ENCODE measurements around the gene BPIFA3. TPM values are rescaled to one million over a fixed set of nuclear protein-coding genes. Genes with fewer than 3 reads are reported as not detected.

BPIFA3 gene
- total RNA-seq, 1 donor from 2014 or later: not detected

- DNase-seq (ENCODE audit: low read depth, low spot score): no peak
These were observed 44.3 kb downstream of the BPIFA3 start for GRCh38 chr20:33261465-33261864.

GRCh38 chr20:33262658-33263065 lies 45.5 kb downstream of the BPIFA3 start:
- peak; percentile 13 for DNase-seq (ENCODE audit: low read depth, low spot score)

- no peak for DNase-seq (ENCODE audit: low read depth, low spot score)
These were observed 46.6 kb downstream of the BPIFA3 start for GRCh38 chr20:33263784-33264183.

- DNase-seq (ENCODE audit: low read depth, low spot score): no peak
These were observed 50.5 kb downstream of the BPIFA3 start for GRCh38 chr20:33267701-33268100.

- no peak for DNase-seq (ENCODE audit: low read depth, low spot score)
These were observed 55.2 kb downstream of the BPIFA3 start for GRCh38 chr20:33272155-33272873.

- DNase-seq (ENCODE audit: low read depth, low spot score): no peak
These were observed 56.1 kb downstream of the BPIFA3 start for GRCh38 chr20:33273117-33273851.

GRCh38 chr20:33275215-33275614 lies 58.1 kb downstream of the BPIFA3 start:
- DNase-seq (ENCODE audit: low read depth, low spot score): no peak

- no peak for DNase-seq (ENCODE audit: low read depth, low spot score)
These were observed 58.7 kb downstream of the BPIFA3 start for GRCh38 chr20:33275871-33276270.

- DNase-seq (ENCODE audit: low read depth, low spot score): no peak
These were observed 59.4 kb downstream of the BPIFA3 start for GRCh38 chr20:33276303-33277113.

Other genes starting within 250 kb of the BPIFA3 start
- gene SUN5, start 212.9 kb upstream of the BPIFA3 start, total RNA-seq: not detected in 2 replicates
- not detected in 2 replicates for gene BPIFB2, start 209.6 kb upstream of the BPIFA3 start, total RNA-seq
- not detected in 2 replicates for gene BPIFB6, start 185.7 kb upstream of the BPIFA3 start, total RNA-seq
- not detected in 2 replicates for gene BPIFB3, start 163.4 kb upstream of the BPIFA3 start, total RNA-seq
- not detected in 2 replicates for gene BPIFB4, start 137.7 kb upstream of the BPIFA3 start, total RNA-seq
- gene BPIFA2, start 49.2 kb upstream of the BPIFA3 start, total RNA-seq: not detected in 2 replicates
- not detected in 2 replicates for gene BPIFA1, start 18.6 kb downstream of the BPIFA3 start, total RNA-seq
- not detected in 2 replicates for gene BPIFB1, start 65.9 kb downstream of the BPIFA3 start, total RNA-seq
- gene CDK5RAP1, start 184.2 kb downstream of the BPIFA3 start, total RNA-seq: 28.7 and 32.8 TPM in 2 replicates
- gene SNTA1, start 226.4 kb downstream of the BPIFA3 start, total RNA-seq: 5.1 and 9.5 TPM in 2 replicates

All from pulmonary artery endothelial cell (primary cell).